Upper lobe of left lung (tissue), 4 donors: Measurements from ENCODE around the gene ABHD8.

Source experiments
- CTCF ChIP-seq, 6 experiments: fragments of 450-650 bp in 4 of 6; fragments of 200-600 bp in 2 of 6; sonication (generic) in 2 of 6; IDR thresholded peaks; one replicate each; pipeline ENCODE4 v1.5.1; 2016 to 2019; ENCODE audit warnings: antibody characterized with exemption in 6 of 6
- POLR2A ChIP-seq, 4 donors: fragments of 450-650 bp; IDR thresholded peaks; one replicate each; pipeline ENCODE4 v1.5.1; 2016 to 2017; ENCODE audit warnings: antibody characterized with exemption in 4 of 4, mild to moderate bottlenecking in 2 of 4

- TF ChIP-seq POLR2A (IDR thresholded peaks at IDR 0.05) (no peak), CTCF (IDR thresholded peaks at IDR 0.05) (no peak)
These were observed 3.1 kb upstream of the ABHD8 start for GRCh38 chr19:17306285-17306714.
